Measurements from ENCODE around the gene DDC. TPM values are rescaled to one million over a fixed set of nuclear protein-coding genes. Genes with fewer than 3 reads are reported as not detected.
"Not testable (repeated sequence)": the region's sequence is repeated elsewhere in the genome, so short reads cannot be mapped to it uniquely, and the experiment has no call there.

DDC gene
- polyA plus RNA-seq, 1 experiment, result not detected

GRCh38 chr7:50555594-50556140 is 9.5 kb downstream of the DDC start:
- Histone ChIP-seq H3K27me3 (ENCODE audit: control insufficient read depth, insufficient read depth, low read length) (peaks cover 14% of the 10 kb centered on the region), H3K4me3 (ENCODE audit: low read depth, low read length) (no peak overlapping the region), H3K27ac (ENCODE audit: low read depth, low read length) (no peak overlapping the region), H3K9me3 (ENCODE audit: control insufficient read depth, insufficient read depth, low read length) (no peaks in the 10 kb centered on the region)
- ChIA-PET CTCF (interaction anchor here (1.3 kb wide), 1 partner anchor 607 kb away, joined by 4 read pairs; no protein-coding TSS in a partner anchor), POLR2A (no interaction called here)
- no peak for TF ChIP-seq CTCF (IDR thresholded peaks at IDR 0.05; ENCODE audit: low read depth, low read length)
- no peak for DNase-seq (ENCODE audit: low read depth, low spot score)

DNA sequence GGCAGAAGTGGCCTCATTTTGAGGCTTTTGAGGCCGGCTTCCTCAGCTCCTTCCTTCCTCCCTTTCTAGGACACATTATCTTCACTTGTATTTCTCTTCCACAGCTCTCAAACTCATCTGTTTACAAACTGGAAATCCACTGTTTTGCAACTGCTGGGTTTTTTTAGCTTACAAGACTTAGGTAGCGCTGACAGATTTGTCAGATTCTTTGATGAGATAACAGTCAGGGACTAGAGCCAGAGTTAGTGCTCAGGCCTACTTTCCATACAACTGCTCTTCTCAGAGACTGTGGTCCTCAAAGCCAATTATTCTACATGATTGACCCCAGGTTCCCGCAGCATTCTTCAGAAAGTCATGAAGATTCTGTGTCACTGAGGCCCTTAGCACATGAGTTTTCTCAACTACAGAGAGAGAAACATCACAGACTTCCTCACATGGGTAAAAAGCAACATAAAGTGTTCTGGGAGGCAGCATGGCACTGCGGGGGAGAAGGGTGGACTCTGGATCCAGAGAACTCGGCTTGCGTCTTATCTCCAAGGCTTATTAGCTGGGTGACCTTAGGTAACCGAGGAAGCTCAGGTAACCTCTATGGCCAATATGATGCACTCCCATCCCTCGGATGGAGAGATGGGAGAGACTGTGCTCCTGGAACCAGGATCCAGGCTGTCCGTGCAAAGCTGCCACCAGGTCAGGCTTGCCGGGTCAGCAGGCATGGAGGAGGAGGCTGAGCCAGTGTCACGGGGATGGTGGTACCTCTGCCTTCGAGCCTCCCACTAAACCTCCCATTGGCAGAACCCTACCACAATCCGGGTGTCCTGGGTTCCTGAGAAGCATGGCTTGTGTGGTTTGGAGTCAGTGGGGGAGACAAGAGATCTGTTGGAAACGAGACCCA is 10.5 kb downstream of the DDC start:
- no peak for TF ChIP-seq CTCF (IDR thresholded peaks at IDR 0.05; ENCODE audit: low read depth, low read length)
- Histone ChIP-seq H3K4me3 (ENCODE audit: low read depth, low read length) (no peak overlapping the region), H3K27me3 (ENCODE audit: control insufficient read depth, insufficient read depth, low read length) (peaks cover 14% of the 10 kb centered on the region), H3K9me3 (ENCODE audit: control insufficient read depth, insufficient read depth, low read length) (no peaks in the 10 kb centered on the region), H3K27ac (ENCODE audit: low read depth, low read length) (no peak overlapping the region)
- no peak for DNase-seq (ENCODE audit: low read depth, low spot score)
- ChIA-PET CTCF (interaction anchor here (1.3 kb wide), 1 partner anchor 608 kb away, joined by 4 read pairs; no protein-coding TSS in a partner anchor), POLR2A (no interaction called here)

DNA sequence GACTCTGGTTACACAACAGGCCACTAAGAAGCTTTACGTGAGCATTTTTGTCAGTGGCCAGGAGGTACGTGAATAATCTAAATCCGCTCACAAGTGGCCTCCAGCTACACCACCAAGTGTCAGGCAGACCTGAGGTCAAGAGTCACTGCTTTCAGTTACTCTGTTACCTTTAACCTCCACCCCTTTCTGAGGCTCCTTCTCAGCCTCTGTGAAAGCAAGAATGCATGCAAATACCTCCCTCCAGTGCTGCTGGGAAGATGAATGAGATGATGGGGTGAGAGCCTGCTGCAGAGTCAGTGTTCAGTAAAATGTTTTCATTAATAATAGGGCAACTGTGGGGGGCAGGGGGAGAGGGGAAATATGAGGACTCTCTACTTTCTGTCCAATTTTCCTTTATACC is 11.2 kb downstream of the DDC start:
- Histone ChIP-seq H3K27me3 (ENCODE audit: control insufficient read depth, insufficient read depth, low read length) (peaks cover 14% of the 10 kb centered on the region), H3K4me3 (ENCODE audit: low read depth, low read length) (no peak overlapping the region), H3K27ac (ENCODE audit: low read depth, low read length) (no peak overlapping the region), H3K9me3 (ENCODE audit: control insufficient read depth, insufficient read depth, low read length) (no peaks in the 10 kb centered on the region)
- CTCF ChIA-PET, result no interaction called here
- POLR2A ChIA-PET, result no interaction called here
- TF ChIP-seq CTCF (IDR thresholded peaks at IDR 0.05; ENCODE audit: low read depth, low read length), result no peak
- no peak for DNase-seq (ENCODE audit: low read depth, low spot score)

DNA sequence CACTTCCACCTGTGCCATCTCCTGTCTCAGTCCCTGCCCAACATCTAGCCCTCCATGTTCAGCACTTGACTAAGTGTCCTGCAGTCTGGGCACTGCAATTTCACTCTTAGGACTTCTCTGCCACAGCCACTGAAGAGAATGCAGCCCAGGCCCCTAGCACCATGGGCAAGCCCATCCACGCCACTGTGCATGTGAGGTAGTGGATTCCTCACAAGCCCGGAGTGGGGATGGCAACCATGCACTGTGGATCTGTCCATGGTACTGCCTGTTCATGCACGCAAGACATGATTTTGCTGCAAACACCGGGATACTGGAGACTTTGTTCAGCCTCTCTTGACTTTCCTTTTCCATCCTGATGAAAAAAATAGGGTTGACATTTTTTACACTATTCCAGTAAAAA is 12.3 kb downstream of the DDC start:
- no peak for TF ChIP-seq CTCF (IDR thresholded peaks at IDR 0.05; ENCODE audit: low read depth, low read length)
- ChIA-PET POLR2A (no interaction called here), CTCF (interaction anchor here (1.2 kb wide), 1 partner anchor 85 kb away, joined by 4 read pairs; no protein-coding TSS in a partner anchor)
- Histone ChIP-seq H3K27me3 (ENCODE audit: control insufficient read depth, insufficient read depth, low read length) (peaks cover 14% of the 10 kb centered on the region), H3K4me3 (ENCODE audit: low read depth, low read length) (no peak overlapping the region), H3K27ac (ENCODE audit: low read depth, low read length) (no peak overlapping the region), H3K9me3 (ENCODE audit: control insufficient read depth, insufficient read depth, low read length) (no peaks in the 10 kb centered on the region)
- peak; percentile 24 for DNase-seq (ENCODE audit: low read depth, low spot score)

- peaks cover 14% of the 10 kb centered on the region for H3K27me3 ChIP-seq (ENCODE audit: control insufficient read depth, insufficient read depth, low read length)
- no peak for DNase-seq (ENCODE audit: low read depth, low spot score)
- no peak overlapping the region for H3K4me3 ChIP-seq (ENCODE audit: low read depth, low read length)
- CTCF ChIA-PET, result interaction anchor here (1.2 kb wide), 1 partner anchor 84 kb away, joined by 4 read pairs; no protein-coding TSS in a partner anchor
- no peak overlapping the region for H3K27ac ChIP-seq (ENCODE audit: low read depth, low read length)
- POLR2A ChIA-PET, result no interaction called here
- TF ChIP-seq CTCF (IDR thresholded peaks at IDR 0.05; ENCODE audit: low read depth, low read length), result no peak
- no peaks in the 10 kb centered on the region for H3K9me3 ChIP-seq (ENCODE audit: control insufficient read depth, insufficient read depth, low read length)
Measured at GRCh38 chr7:50552139-50552538, 13.1 kb downstream of the DDC start.

- H3K27ac ChIP-seq (ENCODE audit: low read depth, low read length); DNase-seq (ENCODE audit: low read depth, low spot score); H3K27me3 ChIP-seq (ENCODE audit: control insufficient read depth, insufficient read depth, low read length); H3K4me3 ChIP-seq (ENCODE audit: low read depth, low read length); POLR2A ChIA-PET; H3K9me3 ChIP-seq (ENCODE audit: control insufficient read depth, insufficient read depth, low read length): not testable (repeated sequence)
- CTCF ChIA-PET, result interaction anchor here (0.7 kb wide), 1 partner anchor 75 kb away, joined by 3 read pairs; no protein-coding TSS in a partner anchor
Measured at GRCh38 chr7:50545613-50546012, 19.6 kb downstream of the DDC start.

Measured in AG04450 (cell line).